Right lung (tissue), 5 donors: Measurements from ENCODE around the gene ATXN7L1. TPM values are rescaled to one million over a fixed set of nuclear protein-coding genes. Genes with fewer than 3 reads are reported as not detected.
A peak's percentile ranks its signal among the peaks of the same experiment; 100 is the strongest.
"Not testable (repeated sequence)": the region's sequence is repeated elsewhere in the genome, so short reads cannot be mapped to it uniquely, and the experiment has no call there.

ENCODE experiments used
- DNase-seq, 2 donors: peaks; one replicate each; pipeline ENCODE4 v3.0.0-alpha.2; 2013
- polyA plus RNA-seq, 5 donors: library from polyadenylated mRNA; unstranded; fragments of 120-200 nt; gene quantifications; one replicate each; pipeline versions ENCODE4 v1.2.1 to v1.2.3, GENCODE V29; 2013; ENCODE audit warnings: inconsistent platforms in 1 of 5, low replicate concordance in 1 of 5; ENCODE audit not compliant: insufficient read length in 5 of 5, insufficient read depth in 1 of 5

Gene ATXN7L1
- polyA plus RNA-seq, 5 donors = 9.6 to 15.6 (median 14.0) TPM

DNA sequence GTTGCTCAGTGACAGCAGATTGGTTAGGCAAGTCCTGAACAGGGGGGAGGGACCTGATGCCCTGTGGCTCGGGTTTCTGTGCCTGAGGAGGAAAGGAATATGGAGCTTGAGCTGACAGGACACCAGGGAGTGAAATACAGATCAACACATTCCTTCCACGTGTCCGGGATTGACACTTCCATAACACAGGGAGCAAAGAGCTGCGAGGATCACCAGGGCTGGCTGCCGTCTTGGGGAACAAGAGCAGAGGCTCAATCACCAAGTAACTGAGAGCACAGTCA is 258.4 kb downstream of the ATXN7L1 start:
- DNase-seq = no peak

DNA sequence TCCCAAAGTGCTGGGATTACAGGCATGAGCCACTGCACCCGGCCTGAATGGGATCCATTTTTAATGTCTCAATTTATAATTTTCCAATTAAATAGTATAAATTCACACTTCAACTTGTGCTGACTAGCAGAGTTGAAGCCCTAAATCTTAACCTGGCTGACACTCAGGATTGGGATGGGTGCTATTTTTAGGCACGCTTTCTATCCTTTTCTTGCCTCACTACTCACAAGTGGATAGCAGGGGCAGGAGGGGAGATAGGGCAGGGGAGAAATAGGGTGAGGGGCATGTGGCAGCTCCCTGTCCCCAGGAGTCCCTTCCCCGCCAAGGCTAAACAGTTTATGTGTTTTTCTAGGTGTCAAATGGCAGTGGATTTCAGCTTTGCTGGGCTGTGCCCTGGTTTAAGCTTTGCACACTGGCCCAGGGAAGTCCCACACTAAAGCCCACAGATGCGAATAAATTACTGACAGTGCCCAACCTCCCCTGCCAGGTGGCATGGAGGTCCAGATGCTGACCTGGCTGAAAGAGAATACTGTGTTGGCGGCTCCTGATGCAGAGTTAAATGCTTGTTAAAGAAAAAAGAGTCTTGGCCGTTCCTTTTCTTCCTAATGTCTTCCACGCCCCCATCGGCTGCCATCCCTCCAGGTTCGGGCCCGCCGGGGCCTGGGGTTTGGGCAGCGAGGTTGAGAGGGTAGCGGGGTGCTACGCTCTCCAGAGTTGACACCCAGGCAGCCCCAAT is 259.0 kb downstream of the ATXN7L1 start:
- no peak for DNase-seq

DNA sequence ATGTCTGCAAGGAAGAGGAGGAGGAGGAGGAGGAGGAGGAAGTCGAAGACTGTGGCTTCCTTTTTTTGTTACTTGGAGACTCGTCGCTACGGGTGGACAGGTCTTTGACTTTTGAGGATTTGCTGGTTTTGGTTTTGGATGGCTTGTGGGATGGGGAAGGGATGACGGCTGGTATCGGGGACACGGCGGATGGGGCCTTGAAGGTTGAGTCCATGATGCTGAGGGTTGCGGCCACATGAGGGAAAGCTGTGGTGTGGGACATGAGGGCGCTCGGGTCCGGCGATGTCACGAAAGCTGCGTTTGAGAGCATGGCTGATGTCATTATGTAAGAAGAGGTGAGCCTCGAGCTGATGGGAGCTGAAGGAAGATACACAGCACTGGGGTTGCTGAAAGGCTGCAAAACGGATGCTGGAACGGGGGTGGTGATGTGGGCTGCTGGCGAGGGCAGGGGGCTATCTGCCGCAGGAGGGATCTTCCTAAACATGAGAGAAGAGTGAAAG is 262.0 kb downstream of the ATXN7L1 start:
- no peak for DNase-seq

DNA sequence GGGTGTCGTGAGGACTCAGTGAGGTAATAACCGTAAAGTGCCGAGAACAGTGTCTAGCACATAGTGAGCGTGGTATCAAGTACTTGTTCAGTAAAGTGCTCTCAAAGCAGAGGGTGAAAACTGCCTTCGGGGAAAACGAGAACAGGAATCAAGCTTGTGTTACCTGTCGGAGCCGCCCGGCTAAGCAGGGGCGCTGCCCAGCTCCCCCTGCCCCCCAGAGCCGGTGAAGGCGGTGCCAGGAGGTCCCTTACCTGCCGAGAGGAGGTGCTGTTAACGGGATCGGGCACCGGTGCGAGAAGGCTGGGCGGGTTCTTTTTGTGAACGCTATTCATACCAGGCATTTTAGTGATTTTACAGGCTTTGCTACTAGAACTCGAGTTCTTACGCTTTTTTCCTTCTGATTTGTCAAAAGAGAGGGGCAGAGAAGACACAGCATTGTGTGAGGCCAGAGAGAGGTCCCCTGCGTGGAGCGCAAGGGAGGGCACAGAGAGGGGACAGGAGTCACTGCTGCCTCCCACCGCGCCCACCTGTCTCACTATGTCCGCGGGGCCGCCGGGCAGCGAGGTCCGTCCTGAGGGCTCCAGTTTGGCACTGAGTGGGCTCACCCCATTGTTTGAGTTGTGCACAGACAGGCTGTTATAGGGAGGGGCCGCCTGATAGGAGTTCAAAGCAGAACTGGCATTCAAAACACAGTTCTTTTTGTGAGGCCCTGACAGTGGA is 262.6 kb downstream of the ATXN7L1 start:
- no peak for DNase-seq

DNA sequence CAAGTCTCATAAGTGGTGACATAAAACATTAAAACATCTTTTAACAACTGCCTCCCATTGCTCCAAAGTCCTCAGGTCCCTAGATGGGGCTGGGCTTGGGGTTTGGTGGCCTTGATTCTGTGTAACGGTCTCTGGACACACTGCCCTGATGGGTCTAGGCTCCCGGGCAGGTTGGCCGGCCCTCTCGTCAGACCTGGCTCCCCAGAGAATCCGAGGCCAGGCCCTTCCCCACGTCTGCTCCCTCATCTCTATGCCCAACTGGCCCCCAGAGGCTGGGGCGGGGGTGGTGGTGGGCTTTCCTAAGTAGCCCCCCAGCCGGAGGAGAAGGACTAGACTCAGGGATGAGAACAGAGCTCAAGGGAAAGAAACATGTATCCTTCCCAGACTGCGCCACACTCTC is 263.6 kb downstream of the ATXN7L1 start:
- DNase-seq = no peak

DNA sequence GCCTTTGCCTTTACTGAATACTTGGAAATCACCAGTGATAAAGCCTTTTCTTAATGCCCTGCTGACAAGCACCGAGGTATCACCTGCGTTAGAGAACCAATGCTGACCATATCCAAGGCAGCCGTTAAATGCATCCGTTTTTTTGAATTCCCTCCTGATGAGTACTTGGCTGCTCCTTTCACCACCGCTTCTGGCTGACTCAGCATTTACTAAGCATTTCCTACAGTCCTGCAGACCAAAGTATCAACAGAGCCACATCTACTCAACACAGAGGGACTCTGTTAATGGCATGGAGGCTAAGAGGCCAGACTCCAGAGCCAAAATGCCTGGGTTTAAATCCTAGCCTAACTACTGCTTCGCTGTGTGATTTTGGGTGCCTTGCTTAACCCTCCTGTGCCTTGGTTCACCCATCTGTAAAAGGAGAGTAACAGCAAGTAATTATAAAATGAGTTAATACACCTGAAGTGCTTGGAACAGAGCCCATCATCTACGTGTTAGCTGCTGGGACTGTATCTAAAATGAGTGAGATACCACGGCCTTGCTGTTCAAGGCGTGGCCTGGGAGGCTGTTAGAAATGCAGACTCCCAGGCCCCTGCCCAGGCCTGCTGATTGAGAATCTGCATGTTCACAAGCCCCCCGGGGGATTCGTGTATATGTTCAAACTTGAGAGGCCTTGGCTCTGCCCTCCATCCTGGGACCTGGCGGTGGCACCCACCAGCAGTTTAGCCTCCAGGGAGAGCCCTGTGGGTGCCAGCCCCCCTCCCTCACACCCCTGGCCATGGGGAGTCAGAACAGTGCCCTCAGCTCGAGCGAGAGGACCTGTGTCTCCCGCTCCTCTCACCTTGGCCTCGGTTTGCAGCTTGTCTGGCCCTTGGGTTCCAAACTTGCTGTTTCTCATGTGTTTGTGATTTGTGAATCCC is 264.3 kb downstream of the ATXN7L1 start:
- DNase-seq = no peak

DNA sequence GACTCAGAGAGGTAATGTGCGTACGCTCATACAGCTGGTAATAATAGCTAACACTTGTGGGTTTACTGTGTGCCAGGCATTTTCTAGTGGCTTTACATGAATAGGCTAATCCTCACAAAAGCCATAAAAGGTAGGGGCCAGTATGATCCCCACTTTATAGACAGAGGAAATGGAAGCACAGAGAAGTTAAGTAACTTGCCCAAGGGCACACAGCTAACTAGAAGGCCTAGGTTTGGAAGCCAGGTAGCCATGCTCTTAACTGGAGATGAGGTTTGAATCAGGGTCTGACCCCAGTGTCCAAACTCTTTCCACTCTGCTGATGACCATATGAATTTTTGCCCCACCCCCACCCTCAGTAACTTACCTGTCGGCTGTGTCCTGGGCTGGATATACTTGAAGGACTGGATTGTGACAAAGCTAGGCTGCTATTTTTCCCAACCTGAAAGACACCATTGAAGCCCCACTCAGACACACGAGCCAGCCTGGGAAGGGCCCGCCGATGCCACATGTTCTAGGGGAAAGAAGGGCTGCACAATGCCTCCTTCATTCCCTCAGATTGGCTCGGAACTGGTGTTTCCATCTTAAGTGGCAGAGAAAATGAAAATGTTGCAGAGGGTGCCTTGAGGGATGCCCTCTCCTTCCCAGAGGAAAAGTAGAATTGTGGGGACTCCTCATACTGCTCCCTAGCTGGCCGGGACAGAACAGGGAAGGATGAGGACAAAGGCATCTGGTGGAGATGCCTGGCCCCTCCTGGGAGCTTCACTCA is 266.1 kb downstream of the ATXN7L1 start:
- DNase-seq = no peak

DNA sequence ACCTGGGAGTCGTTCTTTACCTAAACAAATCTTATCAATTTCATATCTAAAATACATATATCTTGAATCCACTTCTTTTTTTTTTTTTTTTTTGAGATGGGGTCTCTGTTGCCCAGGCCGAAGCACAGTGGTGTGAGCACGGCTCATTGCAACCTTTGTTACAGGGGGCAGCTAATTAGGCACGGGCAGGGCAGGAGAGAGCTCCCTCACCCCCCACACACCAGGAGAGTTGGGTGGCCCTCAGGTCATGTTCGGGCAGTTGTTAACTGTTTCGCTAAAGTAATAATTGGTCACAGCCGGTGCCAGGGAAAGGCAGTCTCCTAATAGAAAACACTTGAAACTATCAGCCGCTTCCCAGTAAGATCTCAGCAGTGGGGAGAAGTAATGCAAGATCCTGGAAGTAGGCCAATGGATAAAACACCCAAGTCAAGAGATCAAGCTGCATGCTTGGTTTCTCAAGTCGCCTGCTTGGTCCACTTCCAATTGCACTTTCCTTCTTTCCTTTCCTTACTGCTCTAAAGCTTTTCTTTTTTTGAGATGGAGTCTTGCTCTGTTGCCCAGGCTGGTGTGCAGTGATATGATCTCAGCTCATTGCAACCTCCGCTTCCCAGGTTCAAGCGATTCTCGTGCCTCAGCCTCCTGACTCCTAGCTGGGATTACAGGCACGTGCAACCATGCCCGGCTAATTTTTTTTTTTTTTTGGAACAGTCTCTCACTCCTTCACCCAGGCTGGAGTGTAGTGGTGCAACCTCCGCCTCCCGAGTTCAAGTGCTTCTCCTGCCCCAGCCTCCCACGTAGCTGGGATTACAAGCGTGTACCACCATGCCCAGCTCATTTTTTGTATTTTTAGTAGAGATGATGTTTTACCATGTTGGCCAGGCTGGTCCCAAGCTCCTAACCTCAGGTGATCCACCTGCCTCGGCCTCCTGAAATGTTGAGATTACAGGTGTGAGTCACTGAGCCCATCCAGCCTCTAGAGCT is 273.8 kb downstream of the ATXN7L1 start:
- DNase-seq = peak in 1 of 2 donors; percentile 32

DNA sequence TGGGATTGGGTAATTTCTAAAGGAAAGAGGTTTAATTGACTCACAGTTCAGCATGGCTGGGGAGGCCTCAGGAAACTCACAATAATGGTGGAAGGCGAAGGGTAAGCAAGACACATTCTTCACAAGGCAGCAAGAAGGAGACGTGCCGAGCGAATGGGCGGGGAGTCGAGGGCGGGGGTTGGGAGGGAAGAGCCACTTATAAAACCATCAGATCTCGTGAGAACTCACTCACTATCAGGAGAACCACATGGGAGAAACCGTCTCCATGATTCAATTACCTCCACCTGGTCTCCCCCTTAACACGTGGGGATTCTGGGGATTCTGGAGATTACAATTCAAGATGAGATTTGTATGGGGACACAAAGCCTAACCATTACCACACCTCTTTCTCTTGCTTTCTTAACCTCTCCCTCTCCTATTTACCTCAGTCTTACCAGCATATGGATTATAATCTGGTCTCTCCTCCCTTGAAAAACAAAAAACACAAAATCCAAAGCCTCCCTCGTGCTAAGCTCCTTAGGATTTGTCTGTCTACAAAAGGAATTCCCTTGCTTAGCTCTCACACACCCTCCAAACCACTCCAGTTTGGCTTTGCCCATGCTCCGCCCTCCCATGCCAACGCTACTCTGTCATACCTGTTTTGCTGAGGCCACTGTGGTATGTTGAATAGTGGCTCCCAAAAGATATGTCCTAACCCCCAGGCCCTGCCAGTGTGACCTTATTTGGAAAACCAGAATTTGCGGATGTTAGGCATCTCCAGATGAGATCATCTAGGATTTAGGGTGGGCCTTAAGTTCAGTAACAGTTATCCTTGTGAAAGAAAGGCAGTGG is 275.5 kb downstream of the ATXN7L1 start:
- DNase-seq = no peak

DNA sequence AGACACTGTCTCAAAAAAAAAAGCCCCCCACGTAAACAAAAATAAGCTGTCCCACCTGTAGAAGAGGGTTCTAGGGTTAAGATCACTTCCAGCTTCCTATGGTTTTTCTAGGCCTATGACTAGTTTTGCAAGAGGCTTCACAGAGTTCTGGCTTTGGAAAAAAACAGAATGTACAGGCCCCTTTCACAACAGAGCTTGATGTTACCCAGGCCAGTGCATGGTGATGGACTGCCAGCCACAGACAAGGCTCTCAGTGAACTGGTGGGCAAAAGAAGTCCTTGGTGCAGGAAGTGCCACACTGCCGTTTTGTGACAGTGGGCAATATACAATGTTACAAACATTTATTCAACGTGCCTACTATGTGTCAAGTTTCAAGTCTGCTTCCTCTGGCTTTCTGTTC is 276.8 kb downstream of the ATXN7L1 start:
- no peak for DNase-seq

DNA sequence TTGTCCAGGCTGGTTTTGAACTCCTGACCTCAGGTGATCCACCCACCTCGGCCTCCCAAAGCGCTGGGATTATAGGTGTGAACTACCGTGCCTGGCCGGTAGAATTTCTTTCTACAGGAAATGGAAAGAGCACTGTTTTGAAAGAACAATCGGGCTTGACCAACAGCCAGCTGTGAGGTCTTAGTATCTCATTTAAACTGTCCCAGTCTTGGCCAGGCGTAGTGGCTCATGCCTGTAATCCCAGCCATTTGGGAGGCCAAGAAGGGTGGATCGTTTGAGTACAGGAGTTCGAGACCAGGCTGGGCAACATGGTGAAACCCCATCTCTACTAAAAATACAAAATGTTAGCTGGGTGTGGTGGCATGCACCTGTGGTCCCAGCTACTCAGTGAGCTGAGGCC is 277.3 kb downstream of the ATXN7L1 start:
- DNase-seq = not testable (repeated sequence)

DNA sequence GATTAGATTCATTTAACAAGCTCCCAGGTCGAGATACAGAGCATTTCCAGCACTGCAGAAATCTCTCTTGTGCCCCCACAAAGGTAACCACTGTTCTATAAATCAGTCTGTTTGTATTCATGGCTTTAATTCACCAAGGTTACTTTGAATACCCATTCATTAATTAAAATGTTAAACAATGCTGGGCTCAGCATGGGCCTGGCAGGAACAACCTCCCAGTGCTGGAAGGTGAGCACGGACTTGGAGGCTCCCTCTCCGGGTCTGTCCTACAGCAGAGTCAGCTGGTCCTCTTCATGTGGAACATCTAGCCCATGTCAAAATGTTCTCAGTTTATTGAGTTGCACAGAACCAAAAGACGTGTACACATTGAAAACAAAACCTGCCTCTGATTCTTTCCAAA is 279.5 kb downstream of the ATXN7L1 start:
- DNase-seq = no peak

DNA sequence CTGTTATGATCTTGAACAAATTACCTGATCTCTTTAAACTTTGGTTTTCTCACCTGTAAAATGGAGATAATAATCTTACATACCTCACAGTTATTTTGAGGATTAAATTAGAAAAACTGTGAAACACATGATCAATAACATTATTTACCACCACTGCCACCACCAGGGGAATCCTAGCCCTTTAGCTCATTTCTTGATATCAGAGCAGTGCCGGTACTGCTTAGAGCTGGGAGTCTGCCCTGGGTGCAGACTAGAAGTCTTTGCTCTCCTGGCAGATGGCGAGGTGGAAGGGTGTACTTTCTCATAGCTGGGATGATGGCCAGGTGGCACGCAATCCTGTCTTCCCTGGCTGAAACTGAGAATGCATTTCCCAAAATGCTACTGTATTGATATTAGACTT is 282.4 kb downstream of the ATXN7L1 start:
- DNase-seq = no peak

DNA sequence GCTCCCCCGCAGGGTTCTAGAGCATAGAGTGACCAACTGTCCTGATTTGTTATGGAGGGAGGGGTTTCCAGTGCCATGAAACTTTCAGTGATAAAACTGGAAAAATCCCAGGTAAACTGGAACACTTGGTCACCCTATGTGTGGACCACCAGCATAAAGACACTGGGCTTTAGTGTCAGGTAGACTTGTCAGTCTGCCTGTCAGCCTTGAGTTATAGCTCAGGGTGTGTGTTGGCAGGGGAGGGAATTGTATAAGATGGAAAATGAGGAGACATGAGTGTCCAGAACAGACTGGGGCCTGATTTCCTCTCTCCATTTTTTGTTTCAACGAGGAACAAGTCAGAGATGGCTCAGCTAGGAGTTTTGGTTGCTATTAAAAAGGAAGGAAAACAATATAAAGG is 284.9 kb downstream of the ATXN7L1 start:
- DNase-seq = no peak

DNA sequence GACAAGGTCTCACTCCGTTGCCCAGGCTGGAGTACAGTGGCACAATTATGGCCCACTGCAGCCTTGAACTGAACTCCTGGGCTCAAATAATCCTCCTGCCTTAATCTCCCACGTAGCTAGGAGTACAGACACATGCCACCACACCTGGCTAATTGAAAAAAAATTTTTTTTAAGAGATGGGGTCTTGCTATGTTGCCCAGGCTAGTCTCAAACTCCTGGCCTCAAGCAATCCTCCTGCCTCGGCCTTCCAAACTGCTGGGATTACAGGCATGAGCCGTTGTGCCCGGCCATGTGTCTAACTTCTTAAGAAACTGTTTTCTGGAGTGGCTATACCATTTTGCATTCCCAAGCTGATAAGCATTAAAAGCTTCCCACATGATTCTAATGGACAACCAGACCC is 285.6 kb downstream of the ATXN7L1 start:
- no peak for DNase-seq

DNA sequence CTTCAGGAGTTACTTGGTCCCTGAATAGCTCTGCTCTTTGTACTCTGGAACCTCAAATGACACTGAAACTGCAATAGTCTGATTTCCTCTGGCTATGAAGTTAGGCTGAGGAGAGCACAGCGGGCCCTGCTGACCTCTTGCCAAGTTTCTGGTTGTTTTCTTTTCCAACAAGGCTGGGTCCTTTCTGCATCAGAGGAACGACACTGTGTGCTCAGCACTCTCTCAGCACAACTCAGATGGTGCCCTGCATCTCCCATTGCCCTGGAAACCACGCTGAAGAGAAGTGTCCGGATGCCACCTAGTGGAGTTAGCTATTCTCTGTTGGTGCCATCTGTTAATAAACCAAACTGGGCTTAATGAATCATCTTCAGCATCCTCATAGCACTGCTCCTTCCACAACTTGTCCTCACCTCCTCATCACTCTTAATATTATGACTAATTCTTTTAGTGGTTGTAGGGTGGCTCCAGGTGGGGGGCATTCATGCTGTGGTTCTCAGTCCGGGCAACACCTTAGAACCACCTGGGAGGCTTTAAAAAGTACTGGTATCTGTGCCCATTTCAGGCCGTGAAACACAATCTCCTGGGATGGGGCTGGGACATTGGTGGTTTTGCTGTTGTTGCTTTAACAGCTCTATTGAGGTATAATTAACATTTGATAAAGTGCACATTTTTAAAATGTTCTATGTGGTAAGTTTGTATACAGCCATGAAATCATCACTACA is 286.9 kb downstream of the ATXN7L1 start:
- DNase-seq = peak; percentile 38 to 55

DNA sequence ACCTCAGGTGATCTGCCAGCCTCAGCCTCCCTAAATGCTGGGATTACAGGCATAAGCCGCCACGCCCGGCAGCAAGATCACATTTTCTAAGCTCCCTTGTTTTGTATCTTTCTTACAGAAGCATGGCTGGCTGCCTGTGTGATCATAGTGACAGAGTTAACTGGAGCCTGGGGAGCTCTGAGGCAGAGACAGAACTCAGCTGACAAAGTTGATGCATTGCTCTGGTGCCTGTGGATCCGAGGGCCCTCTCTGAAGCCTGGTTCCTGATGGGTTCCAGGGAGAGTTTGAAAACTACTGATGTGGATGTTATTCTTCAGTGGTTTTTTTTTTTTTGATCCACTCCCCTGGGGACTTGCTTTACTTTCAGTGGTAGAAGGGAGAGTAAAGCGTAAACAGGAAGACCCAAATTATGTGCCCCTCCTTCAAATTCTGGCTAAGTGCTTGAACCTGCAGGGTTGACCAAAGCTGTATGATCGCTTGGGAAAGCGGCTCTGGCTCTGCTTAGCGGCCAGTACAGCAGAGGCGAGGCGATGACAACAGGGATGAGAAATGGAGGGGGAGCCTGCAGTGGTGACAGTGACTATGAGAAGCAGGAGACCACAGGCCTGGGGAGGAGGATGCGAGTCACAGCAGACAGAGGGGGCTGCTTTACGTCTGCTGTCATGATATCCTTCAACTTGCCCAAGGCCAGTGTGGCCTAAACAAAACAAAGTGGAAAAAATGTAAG is 288.3 kb downstream of the ATXN7L1 start:
- no peak for DNase-seq
